HL-60 (cell line): ENCODE measurements around the gene ASCC1.

Experiments used
- DNase-seq, 2 experiments: peaks; one replicate each; pipeline ENCODE4 v3.0.0-alpha.2; 2010 to 2020; ENCODE audit warnings: low read depth in 1 of 2, low spot score in 1 of 2
- H3K27ac ChIP-seq: fragments of 250-450 bp; sonication (Bioruptor Pico); replicated peaks from 2 replicates; pipeline ENCODE4 v1.5.1; 2020; ENCODE audit warnings: mild to moderate bottlenecking, moderate library complexity
- H3K27me3 ChIP-seq: fragments of 250-450 bp; sonication (Bioruptor Pico); 2 replicates; pipeline ENCODE4 v1.5.1; 2021; ENCODE audit warnings: mild to moderate bottlenecking, moderate library complexity; ENCODE audit not compliant: insufficient read depth, poor library complexity, severe bottlenecking
- H3K4me3 ChIP-seq: replicated peaks from 2 replicates; pipeline ENCODE4 v1.5.1; 2011; ENCODE audit warnings: mild to moderate bottlenecking, control low read depth, low read length; ENCODE audit not compliant: insufficient read depth
- CTCF ChIP-seq: IDR thresholded peaks from one replicate; pipeline ENCODE4 v1.5.1; 2011; ENCODE audit warnings: low read length, control low read depth, inconsistent platforms; ENCODE audit not compliant: insufficient read depth
- GABPA ChIP-seq: IDR thresholded peaks from 2 replicates; pipeline ENCODE4 v1.6.1; 2012; ENCODE audit warnings: low read depth
- POLR2AphosphoS5 ChIP-seq: IDR thresholded peaks from 2 replicates; pipeline ENCODE4 v1.6.1; 2012; ENCODE audit warnings: low read depth
- REST ChIP-seq: IDR thresholded peaks from 2 replicates; pipeline ENCODE4 v1.6.1; 2012; ENCODE audit warnings: low read depth; ENCODE audit not compliant: insufficient replicate concordance
- SPI1 ChIP-seq: IDR thresholded peaks from 2 replicates; pipeline ENCODE4 v1.6.1; 2012; ENCODE audit warnings: low read depth, mild to moderate bottlenecking, borderline replicate concordance

The ASCC1 gene

GRCh38 chr10:72122221-72122620 is 93.9 kb downstream of the ASCC1 start:
- no peak for DNase-seq
- TF ChIP-seq SPI1 (no peak), GABPA (no peak)
- Histone ChIP-seq H3K27me3 (no peaks in the 10 kb centered on the region), H3K27ac (no peak overlapping the region), H3K4me3 (no peak overlapping the region)

- no peak for DNase-seq
- TF ChIP-seq POLR2AphosphoS5 (no peak), SPI1 (no peak), CTCF (no peak), GABPA (no peak), REST (no peak)
- H3K4me3 ChIP-seq = no peak overlapping the region
- no peaks in the 10 kb centered on the region for H3K27me3 ChIP-seq
- no peak overlapping the region for H3K27ac ChIP-seq
These were observed 94.7 kb downstream of the ASCC1 start for GRCh38 chr10:72121389-72121788.

- Histone ChIP-seq H3K27ac (no peak overlapping the region), H3K4me3 (no peak overlapping the region), H3K27me3 (no peaks in the 10 kb centered on the region)
- TF ChIP-seq POLR2AphosphoS5 = no peak
- no peak for TF ChIP-seq REST
- no peak for TF ChIP-seq GABPA
- TF ChIP-seq SPI1 = no peak
- no peak for TF ChIP-seq CTCF
- DNase-seq = no peak
These were observed 99.7 kb downstream of the ASCC1 start for GRCh38 chr10:72116372-72116771.

GRCh38 chr10:72114706-72115450 is 101.2 kb downstream of the ASCC1 start:
- Histone ChIP-seq H3K27ac (no peak overlapping the region), H3K27me3 (no peaks in the 10 kb centered on the region), H3K4me3 (no peak overlapping the region)
- no peak for DNase-seq
- TF ChIP-seq REST = no peak
- no peak for TF ChIP-seq POLR2AphosphoS5
- TF ChIP-seq CTCF = no peak
- no peak for TF ChIP-seq SPI1
- no peak for TF ChIP-seq GABPA
